WTC11 (cell line): Measurements from ENCODE around the gene MEIS1. TPM values are rescaled to one million over a fixed set of nuclear protein-coding genes. Genes with fewer than 3 reads are reported as not detected.

Experiments
- ATAC-seq: fragments of 200-7000 bp; cut with Tn5 transposase; 2 replicates; pipeline ENCODE4 v1.10.0; 2021; ENCODE audit warnings: mild to moderate bottlenecking, moderate library complexity
- CTCF ChIA-PET: fragments of 300-600 bp; sonication (Branson Sonifier 250); formaldehyde crosslinking; loops from one replicate; lab custom pipeline; 2021; ENCODE audit warnings: antibody characterized with exemption; lab: Charles Lee
- POLR2A ChIA-PET: fragments of 350-600 bp; sonication (Branson Sonifier 250); formaldehyde crosslinking; loops from one replicate; lab custom pipeline; 2021; ENCODE audit warnings: antibody characterized with exemption; lab: Charles Lee
- DNase-seq: peaks from one replicate; pipeline ENCODE4 v3.0.0; 2021; ENCODE audit warnings: low spot score
- H3K27ac Mint-ChIP-seq: 2 replicates; pipeline ENCODE4 v1.8.0; 2021; ENCODE audit warnings: mixed read lengths
- H3K27me3 Mint-ChIP-seq: 2 replicates; pipeline ENCODE4 v1.8.0; 2021; ENCODE audit warnings: low read depth, mild to moderate bottlenecking, moderate library complexity, mixed read lengths
- H3K36me3 Mint-ChIP-seq: 2 replicates; pipeline ENCODE4 v1.8.0; 2021; ENCODE audit warnings: mixed read lengths
- H3K4me1 Mint-ChIP-seq: 2 replicates; pipeline ENCODE4 v1.8.0; 2022; ENCODE audit warnings: mixed read lengths
- H3K4me3 Mint-ChIP-seq: 2 replicates; pipeline ENCODE4 v1.8.0; 2021; ENCODE audit warnings: mild to moderate bottlenecking, moderate library complexity, mixed read lengths
- H3K9me3 Mint-ChIP-seq: 2 replicates; pipeline ENCODE4 v1.8.0; 2021; ENCODE audit warnings: mixed read lengths
- CDX4 ChIP-seq: fragments of 250-450 bp; sonication (Bioruptor Pico); IDR thresholded peaks from 2 replicates; pipeline ENCODE4 v1.9.0; 2021; ENCODE audit warnings: moderate library complexity, mild to moderate bottlenecking, inconsistent platforms, borderline replicate concordance
- CREB1 ChIP-seq: sonication (generic); formaldehyde crosslinking; IDR thresholded peaks from 2 replicates; pipeline ENCODE4 v1.8.0; 2023; ENCODE audit warnings: mild to moderate bottlenecking, missing genetic modification reagents
- E2F5 ChIP-seq: sonication (generic); formaldehyde crosslinking; IDR thresholded peaks from 2 replicates; pipeline ENCODE4 v1.8.1; 2022; ENCODE audit warnings: mild to moderate bottlenecking, moderate library complexity, missing genetic modification reagents
- ETV6 ChIP-seq: sonication (generic); formaldehyde crosslinking; IDR thresholded peaks from 2 replicates; pipeline ENCODE4 v1.8.1; 2022; ENCODE audit warnings: mild to moderate bottlenecking, missing genetic modification reagents
- MLX ChIP-seq: sonication (generic); formaldehyde crosslinking; IDR thresholded peaks from 2 replicates; pipeline ENCODE4 v1.8.1; 2023; ENCODE audit warnings: mild to moderate bottlenecking, missing genetic modification reagents, moderate library complexity
- NR1H2 ChIP-seq: sonication (generic); formaldehyde crosslinking; IDR thresholded peaks from 2 replicates; pipeline ENCODE4 v1.9.0; 2021; ENCODE audit warnings: mild to moderate bottlenecking, moderate library complexity, missing genetic modification reagents
- RELA ChIP-seq: sonication (generic); formaldehyde crosslinking; IDR thresholded peaks from 2 replicates; pipeline ENCODE4 v1.8.1; 2022; ENCODE audit warnings: missing genetic modification reagents, mild to moderate bottlenecking, borderline replicate concordance
- SMAD3 ChIP-seq: sonication (generic); formaldehyde crosslinking; IDR thresholded peaks from 2 replicates; pipeline ENCODE4 v1.8.0; 2022; ENCODE audit warnings: missing genetic modification reagents, mild to moderate bottlenecking, borderline replicate concordance
- SOX15 ChIP-seq: fragments of 250-450 bp; sonication (Bioruptor Pico); IDR thresholded peaks from 2 replicates; pipeline ENCODE4 v1.9.0; 2021; ENCODE audit warnings: mild to moderate bottlenecking
- SP1 ChIP-seq: sonication (generic); formaldehyde crosslinking; conservative IDR thresholded peaks from 2 replicates; pipeline ENCODE4 v1.8.1; 2022; ENCODE audit warnings: missing genetic modification reagents
- TEAD1 ChIP-seq: sonication (generic); formaldehyde crosslinking; IDR thresholded peaks from 2 replicates; pipeline ENCODE4 v1.8.0; 2022; ENCODE audit warnings: mild to moderate bottlenecking, missing genetic modification reagents
- TP53 ChIP-seq: sonication (generic); formaldehyde crosslinking; IDR thresholded peaks from 2 replicates; pipeline ENCODE4 v1.8.1; 2023; ENCODE audit warnings: mild to moderate bottlenecking, missing genetic modification reagents
- ZNF396 ChIP-seq: fragments of 250-450 bp; sonication (Bioruptor Pico); IDR thresholded peaks from 2 replicates; pipeline ENCODE4 v1.8.0; 2021; ENCODE audit warnings: mild to moderate bottlenecking, moderate library complexity, borderline replicate concordance
- ZNF671 ChIP-seq: fragments of 250-450 bp; sonication (Bioruptor Pico); IDR thresholded peaks from 2 replicates; pipeline ENCODE4 v1.8.0; 2021; ENCODE audit warnings: mild to moderate bottlenecking
- total RNA-seq: library from RNA; stranded (reverse); gene quantifications from 3 replicates; pipeline ENCODE4 v1.2.3, GENCODE V29; 2021
- TF ChIP-seq, protein P1 (sequence below): fragments of 250-450 bp; sonication (Bioruptor Pico); IDR thresholded peaks from 2 replicates; pipeline ENCODE4 v1.9.0; 2021; ENCODE audit warnings: mild to moderate bottlenecking, borderline replicate concordance
- TF ChIP-seq, protein P2 (sequence below): sonication (generic); formaldehyde crosslinking; IDR thresholded peaks from 2 replicates; pipeline ENCODE4 v1.8.0; 2022; ENCODE audit warnings: missing genetic modification reagents

The MEIS1 gene
- total RNA-seq, 1 experiment from 2014 or later = 0.48 TPM

- TF ChIP-seq, protein P1, sequence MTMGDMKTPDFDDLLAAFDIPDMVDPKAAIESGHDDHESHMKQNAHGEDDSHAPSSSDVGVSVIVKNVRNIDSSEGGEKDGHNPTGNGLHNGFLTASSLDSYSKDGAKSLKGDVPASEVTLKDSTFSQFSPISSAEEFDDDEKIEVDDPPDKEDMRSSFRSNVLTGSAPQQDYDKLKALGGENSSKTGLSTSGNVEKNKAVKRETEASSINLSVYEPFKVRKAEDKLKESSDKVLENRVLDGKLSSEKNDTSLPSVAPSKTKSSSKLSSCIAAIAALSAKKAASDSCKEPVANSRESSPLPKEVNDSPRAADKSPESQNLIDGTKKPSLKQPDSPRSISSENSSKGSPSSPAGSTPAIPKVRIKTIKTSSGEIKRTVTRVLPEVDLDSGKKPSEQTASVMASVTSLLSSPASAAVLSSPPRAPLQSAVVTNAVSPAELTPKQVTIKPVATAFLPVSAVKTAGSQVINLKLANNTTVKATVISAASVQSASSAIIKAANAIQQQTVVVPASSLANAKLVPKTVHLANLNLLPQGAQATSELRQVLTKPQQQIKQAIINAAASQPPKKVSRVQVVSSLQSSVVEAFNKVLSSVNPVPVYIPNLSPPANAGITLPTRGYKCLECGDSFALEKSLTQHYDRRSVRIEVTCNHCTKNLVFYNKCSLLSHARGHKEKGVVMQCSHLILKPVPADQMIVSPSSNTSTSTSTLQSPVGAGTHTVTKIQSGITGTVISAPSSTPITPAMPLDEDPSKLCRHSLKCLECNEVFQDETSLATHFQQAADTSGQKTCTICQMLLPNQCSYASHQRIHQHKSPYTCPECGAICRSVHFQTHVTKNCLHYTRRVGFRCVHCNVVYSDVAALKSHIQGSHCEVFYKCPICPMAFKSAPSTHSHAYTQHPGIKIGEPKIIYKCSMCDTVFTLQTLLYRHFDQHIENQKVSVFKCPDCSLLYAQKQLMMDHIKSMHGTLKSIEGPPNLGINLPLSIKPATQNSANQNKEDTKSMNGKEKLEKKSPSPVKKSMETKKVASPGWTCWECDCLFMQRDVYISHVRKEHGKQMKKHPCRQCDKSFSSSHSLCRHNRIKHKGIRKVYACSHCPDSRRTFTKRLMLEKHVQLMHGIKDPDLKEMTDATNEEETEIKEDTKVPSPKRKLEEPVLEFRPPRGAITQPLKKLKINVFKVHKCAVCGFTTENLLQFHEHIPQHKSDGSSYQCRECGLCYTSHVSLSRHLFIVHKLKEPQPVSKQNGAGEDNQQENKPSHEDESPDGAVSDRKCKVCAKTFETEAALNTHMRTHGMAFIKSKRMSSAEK (CRISPR knock-in tag) = no peak
- TF ChIP-seq TP53 (CRISPR knock-in tag) = no peak
These were observed 135.5 kb downstream of the MEIS1 start (continued) for GRCh38 chr2:66570471-66570870.

- H3K4me1 Mint-ChIP-seq = peaks cover 32% of the 10 kb centered on the region
These were observed 137.0 kb downstream of the MEIS1 start for GRCh38 chr2:66571918-66572317.

GRCh38 chr2:66572391-66572790, 137.5 kb downstream of the MEIS1 start:
- ChIA-PET POLR2A (no interaction called here), CTCF (interaction anchor here (7.1 kb wide), 1 partner anchor 138 kb away, joined by 81 read pairs; the partner anchor contains the start of gene MEIS1)
- Mint-ChIP-seq H3K27ac (no peak overlapping the region), H3K9me3 (no peaks in the 10 kb centered on the region)
- DNase-seq = no peak
- no peak for TF ChIP-seq ZNF671 (CRISPR knock-in tag)
- TF ChIP-seq, protein P2, sequence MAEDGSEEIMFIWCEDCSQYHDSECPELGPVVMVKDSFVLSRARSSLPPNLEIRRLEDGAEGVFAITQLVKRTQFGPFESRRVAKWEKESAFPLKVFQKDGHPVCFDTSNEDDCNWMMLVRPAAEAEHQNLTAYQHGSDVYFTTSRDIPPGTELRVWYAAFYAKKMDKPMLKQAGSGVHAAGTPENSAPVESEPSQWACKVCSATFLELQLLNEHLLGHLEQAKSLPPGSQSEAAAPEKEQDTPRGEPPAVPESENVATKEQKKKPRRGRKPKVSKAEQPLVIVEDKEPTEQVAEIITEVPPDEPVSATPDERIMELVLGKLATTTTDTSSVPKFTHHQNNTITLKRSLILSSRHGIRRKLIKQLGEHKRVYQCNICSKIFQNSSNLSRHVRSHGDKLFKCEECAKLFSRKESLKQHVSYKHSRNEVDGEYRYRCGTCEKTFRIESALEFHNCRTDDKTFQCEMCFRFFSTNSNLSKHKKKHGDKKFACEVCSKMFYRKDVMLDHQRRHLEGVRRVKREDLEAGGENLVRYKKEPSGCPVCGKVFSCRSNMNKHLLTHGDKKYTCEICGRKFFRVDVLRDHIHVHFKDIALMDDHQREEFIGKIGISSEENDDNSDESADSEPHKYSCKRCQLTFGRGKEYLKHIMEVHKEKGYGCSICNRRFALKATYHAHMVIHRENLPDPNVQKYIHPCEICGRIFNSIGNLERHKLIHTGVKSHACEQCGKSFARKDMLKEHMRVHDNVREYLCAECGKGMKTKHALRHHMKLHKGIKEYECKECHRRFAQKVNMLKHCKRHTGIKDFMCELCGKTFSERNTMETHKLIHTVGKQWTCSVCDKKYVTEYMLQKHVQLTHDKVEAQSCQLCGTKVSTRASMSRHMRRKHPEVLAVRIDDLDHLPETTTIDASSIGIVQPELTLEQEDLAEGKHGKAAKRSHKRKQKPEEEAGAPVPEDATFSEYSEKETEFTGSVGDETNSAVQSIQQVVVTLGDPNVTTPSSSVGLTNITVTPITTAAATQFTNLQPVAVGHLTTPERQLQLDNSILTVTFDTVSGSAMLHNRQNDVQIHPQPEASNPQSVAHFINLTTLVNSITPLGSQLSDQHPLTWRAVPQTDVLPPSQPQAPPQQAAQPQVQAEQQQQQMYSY = no peak
- no peak for TF ChIP-seq SP1 (CRISPR knock-in tag)
- TF ChIP-seq RELA (CRISPR knock-in tag) = no peak
- no peak for TF ChIP-seq ETV6
- TF ChIP-seq NR1H2 (CRISPR knock-in tag) = no peak
- TF ChIP-seq MLX (CRISPR knock-in tag) = no peak
- TF ChIP-seq, protein P1 (CRISPR knock-in tag) = no peak
- no peak for TF ChIP-seq SMAD3 (CRISPR knock-in tag)
- TF ChIP-seq SOX15 (CRISPR knock-in tag) = no peak
- no peak for TF ChIP-seq E2F5
- no peak for TF ChIP-seq TEAD1 (CRISPR knock-in tag)
- no peak for TF ChIP-seq CDX4
- no peak for TF ChIP-seq ZNF396 (CRISPR knock-in tag)
- TF ChIP-seq CREB1 (CRISPR knock-in tag) = no peak
- TF ChIP-seq, all 79 proteins: peak for 0
- no peak for ATAC-seq
- H3K4me3 Mint-ChIP-seq = no peak overlapping the region
- no peaks in the 10 kb centered on the region for H3K36me3 Mint-ChIP-seq
- H3K4me1 Mint-ChIP-seq = peaks cover 30% of the 10 kb centered on the region
- peaks cover 17% of the 10 kb centered on the region for H3K27me3 Mint-ChIP-seq

More at GRCh38 chr2:66571918-66572317, 137.0 kb downstream of the MEIS1 start:
- Mint-ChIP-seq H3K27me3 (peaks cover 17% of the 10 kb centered on the region), H3K4me3 (no peak overlapping the region), H3K36me3 (no peaks in the 10 kb centered on the region), H3K27ac (no peak overlapping the region), H3K9me3 (no peaks in the 10 kb centered on the region)
- ChIA-PET CTCF (interaction anchor here (7.1 kb wide), 1 partner anchor 138 kb away, joined by 81 read pairs; the partner anchor contains the start of gene MEIS1), POLR2A (no interaction called here)
- ATAC-seq (no peak), DNase-seq (no peak)
- TF ChIP-seq TP53 (CRISPR knock-in tag) (no peak), CDX4 (no peak)
